Measurements from ENCODE around the gene CDCA4.

CDCA4 gene

GRCh38 chr14:105011312-105011990 is 9.4 kb downstream of the CDCA4 start:
- no peaks in the 10 kb centered on the region for H3K4me1 ChIP-seq
- H3K9me3 ChIP-seq (ENCODE audit: control insufficient read depth, low read length), result no peaks in the 10 kb centered on the region
- no peak overlapping the region for H3K27ac ChIP-seq
- no peaks in the 10 kb centered on the region for H3K79me2 ChIP-seq
- no peak overlapping the region for H3K9ac ChIP-seq
- no peaks in the 10 kb centered on the region for H3K36me3 ChIP-seq (ENCODE audit: control insufficient read depth, insufficient read depth, low read length)
- no peak overlapping the region for H2AFZ ChIP-seq
- TF ChIP-seq, protein P1, sequence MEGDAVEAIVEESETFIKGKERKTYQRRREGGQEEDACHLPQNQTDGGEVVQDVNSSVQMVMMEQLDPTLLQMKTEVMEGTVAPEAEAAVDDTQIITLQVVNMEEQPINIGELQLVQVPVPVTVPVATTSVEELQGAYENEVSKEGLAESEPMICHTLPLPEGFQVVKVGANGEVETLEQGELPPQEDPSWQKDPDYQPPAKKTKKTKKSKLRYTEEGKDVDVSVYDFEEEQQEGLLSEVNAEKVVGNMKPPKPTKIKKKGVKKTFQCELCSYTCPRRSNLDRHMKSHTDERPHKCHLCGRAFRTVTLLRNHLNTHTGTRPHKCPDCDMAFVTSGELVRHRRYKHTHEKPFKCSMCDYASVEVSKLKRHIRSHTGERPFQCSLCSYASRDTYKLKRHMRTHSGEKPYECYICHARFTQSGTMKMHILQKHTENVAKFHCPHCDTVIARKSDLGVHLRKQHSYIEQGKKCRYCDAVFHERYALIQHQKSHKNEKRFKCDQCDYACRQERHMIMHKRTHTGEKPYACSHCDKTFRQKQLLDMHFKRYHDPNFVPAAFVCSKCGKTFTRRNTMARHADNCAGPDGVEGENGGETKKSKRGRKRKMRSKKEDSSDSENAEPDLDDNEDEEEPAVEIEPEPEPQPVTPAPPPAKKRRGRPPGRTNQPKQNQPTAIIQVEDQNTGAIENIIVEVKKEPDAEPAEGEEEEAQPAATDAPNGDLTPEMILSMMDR (IDR thresholded peaks at IDR 0.05), result no peak
- no peak overlapping the region for H3K4me2 ChIP-seq (ENCODE audit: low read length)
- H3K27me3 ChIP-seq (ENCODE audit: control insufficient read depth, insufficient read depth, low read length), result no peaks in the 10 kb centered on the region
- no peak overlapping the region for H3K4me3 ChIP-seq (ENCODE audit: low read depth, low read length)

- Histone ChIP-seq H3K27ac (no peak overlapping the region), H3K36me3 (ENCODE audit: control insufficient read depth, insufficient read depth, low read length) (no peaks in the 10 kb centered on the region)
Observed at GRCh38 chr14:105010891-105011291, 10.0 kb downstream of the CDCA4 start.

DNA sequence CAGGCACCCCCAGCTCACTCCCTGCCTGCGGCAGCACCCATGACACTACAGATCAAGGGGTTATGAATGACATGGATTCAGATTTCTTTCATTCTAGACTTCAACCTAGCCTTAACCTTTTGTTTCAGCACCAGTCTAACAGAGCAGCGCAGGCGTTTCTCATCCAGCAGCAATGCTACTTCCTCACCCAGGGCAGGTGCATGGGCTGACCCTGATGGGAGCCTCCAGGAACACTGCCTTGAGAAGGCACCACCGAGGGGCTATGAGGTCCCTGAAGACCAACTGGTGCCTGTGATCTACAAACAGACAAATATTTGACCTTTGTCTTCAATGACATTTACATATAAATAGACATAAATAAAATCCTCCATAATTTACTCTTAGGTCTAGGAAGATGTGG is 10.8 kb downstream of the CDCA4 start:
- H3K36me3 ChIP-seq (ENCODE audit: control insufficient read depth, insufficient read depth, low read length), result no peaks in the 10 kb centered on the region
- H3K4me1 ChIP-seq, result no peaks in the 10 kb centered on the region
- H3K79me2 ChIP-seq, result no peaks in the 10 kb centered on the region
- H3K9me3 ChIP-seq (ENCODE audit: control insufficient read depth, low read length), result no peaks in the 10 kb centered on the region
- TF ChIP-seq, protein P1 (IDR thresholded peaks at IDR 0.05), result no peak
- no peak overlapping the region for H3K27ac ChIP-seq
- no peak overlapping the region for H3K9ac ChIP-seq
- no peak overlapping the region for H3K4me2 ChIP-seq (ENCODE audit: low read length)
- no peaks in the 10 kb centered on the region for H3K27me3 ChIP-seq (ENCODE audit: control insufficient read depth, insufficient read depth, low read length)
- H2AFZ ChIP-seq, result no peak overlapping the region
- no peak overlapping the region for H3K4me3 ChIP-seq (ENCODE audit: low read depth, low read length)

More at GRCh38 chr14:105010891-105011291, 10.0 kb downstream of the CDCA4 start:
- Histone ChIP-seq H3K9me3 (ENCODE audit: control insufficient read depth, low read length) (no peaks in the 10 kb centered on the region), H3K27me3 (ENCODE audit: control insufficient read depth, insufficient read depth, low read length) (no peaks in the 10 kb centered on the region), H2AFZ (no peak overlapping the region), H3K79me2 (no peaks in the 10 kb centered on the region), H3K4me2 (ENCODE audit: low read length) (no peak overlapping the region), H3K4me1 (no peaks in the 10 kb centered on the region), H3K9ac (no peak overlapping the region), H3K4me3 (ENCODE audit: low read depth, low read length) (no peak overlapping the region)
- TF ChIP-seq, protein P1 (IDR thresholded peaks at IDR 0.05), result no peak

GRCh38 chr14:105007593-105008264 is 13.2 kb downstream of the CDCA4 start:
- no peaks in the 10 kb centered on the region for H3K4me1 ChIP-seq
- H3K4me3 ChIP-seq (ENCODE audit: low read depth, low read length), result no peak overlapping the region
- TF ChIP-seq, protein P1 (IDR thresholded peaks at IDR 0.05), result no peak
- H3K79me2 ChIP-seq, result no peaks in the 10 kb centered on the region
- H3K9ac ChIP-seq, result no peak overlapping the region
- no peaks in the 10 kb centered on the region for H3K36me3 ChIP-seq (ENCODE audit: control insufficient read depth, insufficient read depth, low read length)
- H3K27ac ChIP-seq, result no peak overlapping the region
- no peaks in the 10 kb centered on the region for H3K9me3 ChIP-seq (ENCODE audit: control insufficient read depth, low read length)
- H3K4me2 ChIP-seq (ENCODE audit: low read length), result no peak overlapping the region
- H3K27me3 ChIP-seq (ENCODE audit: control insufficient read depth, insufficient read depth, low read length), result no peaks in the 10 kb centered on the region
- no peak overlapping the region for H2AFZ ChIP-seq

Measured in parathyroid adenoma (tissue), 2 donors.